ENCODE measurements around the gene TNFAIP8.

TNFAIP8 gene

DNA sequence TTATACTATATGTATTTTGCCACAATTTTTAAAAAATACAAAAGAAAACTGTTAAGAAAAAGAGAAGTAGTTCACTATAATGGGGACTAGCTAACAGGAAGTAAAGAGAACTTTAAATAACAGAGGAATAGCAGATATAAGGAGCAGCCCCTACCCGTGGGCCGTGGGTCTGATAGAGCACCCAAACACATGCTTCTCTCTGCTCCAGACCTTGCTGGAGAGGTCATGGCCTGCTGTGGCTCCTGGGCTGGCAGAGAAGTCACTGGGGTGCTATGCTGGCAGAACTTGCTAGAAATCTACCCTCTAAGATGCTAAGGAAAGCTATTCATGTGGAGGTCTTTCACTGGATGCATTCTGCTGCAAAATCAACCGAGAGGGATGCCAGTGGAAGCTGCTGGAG is 10.0 kb upstream of the TNFAIP8 start:
- in situ Hi-C loops (cut with MboI; ENCODE audit: low sequenced_read_pairs), result no loop called here

DNA sequence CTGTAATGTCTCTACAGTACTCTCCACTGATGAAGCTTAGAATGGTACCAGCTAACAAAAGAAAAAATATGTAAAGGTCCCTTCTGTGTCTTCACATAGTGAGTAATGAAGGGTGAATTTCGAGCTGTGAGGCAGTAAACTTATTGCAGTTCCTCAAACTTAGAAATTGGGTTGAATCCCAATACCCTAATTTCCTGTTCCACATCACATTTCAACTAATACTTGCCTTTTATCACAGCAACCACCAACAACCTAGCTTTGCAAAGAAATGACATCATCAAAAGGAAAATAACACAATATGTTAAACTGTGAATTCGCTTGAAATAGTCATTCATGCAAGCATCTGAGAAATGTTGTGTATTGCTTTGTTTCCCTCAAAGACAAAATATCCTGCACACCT is 9.4 kb upstream of the TNFAIP8 start:
- in situ Hi-C loops (cut with MboI; ENCODE audit: low sequenced_read_pairs), result no loop called here

DNA sequence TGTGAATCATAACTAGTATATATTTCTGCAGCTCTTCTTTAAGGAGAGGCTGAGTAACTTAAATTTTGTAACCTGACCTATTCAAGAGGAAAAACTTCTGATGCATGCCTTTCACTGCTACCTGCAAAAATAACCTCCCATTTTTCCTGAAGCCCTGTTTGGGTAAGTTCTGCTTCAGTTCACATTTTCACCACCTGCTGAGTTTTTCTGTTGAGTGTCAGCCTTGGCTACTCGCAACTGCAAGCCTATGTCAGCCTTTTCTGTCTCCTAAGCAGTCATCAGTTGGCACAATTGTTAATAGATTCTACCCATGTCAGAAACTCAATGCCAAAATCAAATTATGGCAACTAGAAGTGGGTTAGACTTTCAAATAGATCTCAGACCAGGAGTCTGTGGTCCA is 8.2 kb upstream of the TNFAIP8 start:
- in situ Hi-C loops (cut with MboI; ENCODE audit: low sequenced_read_pairs), result no loop called here

DNA sequence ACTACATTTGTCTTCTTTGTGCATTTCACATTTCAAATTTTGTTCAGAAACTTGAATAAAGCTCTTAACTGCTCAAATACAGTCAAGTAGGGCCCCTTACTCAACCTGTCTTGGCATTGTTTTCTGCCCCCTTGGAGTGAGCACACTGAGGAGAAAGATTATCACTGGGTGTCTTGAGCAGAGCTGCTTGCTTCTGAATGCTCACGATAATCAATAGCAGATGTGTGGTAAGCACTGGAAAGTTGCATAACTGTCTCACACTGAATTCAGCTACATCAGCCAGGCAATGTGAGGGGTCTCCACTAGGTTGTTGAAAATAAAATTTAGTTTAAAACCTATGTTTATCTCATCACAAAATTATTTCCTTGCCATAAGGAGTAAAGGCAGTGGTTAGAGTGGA is 7.8 kb upstream of the TNFAIP8 start:
- in situ Hi-C loops (cut with MboI; ENCODE audit: low sequenced_read_pairs), result no loop called here

DNA sequence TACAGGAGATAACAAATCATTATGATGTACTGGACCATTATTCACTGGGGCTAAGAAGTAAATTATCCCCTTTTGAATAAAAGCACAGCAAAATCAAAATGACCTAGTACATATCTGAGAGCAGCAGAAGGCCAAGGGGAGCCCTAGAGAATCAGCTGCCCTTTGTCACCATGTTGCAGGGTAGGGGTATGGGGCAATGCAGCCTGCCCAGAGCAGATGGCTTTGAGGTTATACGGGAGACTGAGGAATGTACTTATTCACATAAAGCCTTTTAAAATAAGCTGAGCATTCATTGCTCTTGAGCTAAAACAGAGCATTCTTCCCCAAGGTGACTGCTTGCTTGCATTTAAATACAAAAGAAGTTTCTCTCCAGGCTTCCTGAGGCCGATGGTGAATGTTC is 2.6 kb upstream of the TNFAIP8 start:
- in situ Hi-C loops (cut with MboI; ENCODE audit: low sequenced_read_pairs), result no loop called here

DNA sequence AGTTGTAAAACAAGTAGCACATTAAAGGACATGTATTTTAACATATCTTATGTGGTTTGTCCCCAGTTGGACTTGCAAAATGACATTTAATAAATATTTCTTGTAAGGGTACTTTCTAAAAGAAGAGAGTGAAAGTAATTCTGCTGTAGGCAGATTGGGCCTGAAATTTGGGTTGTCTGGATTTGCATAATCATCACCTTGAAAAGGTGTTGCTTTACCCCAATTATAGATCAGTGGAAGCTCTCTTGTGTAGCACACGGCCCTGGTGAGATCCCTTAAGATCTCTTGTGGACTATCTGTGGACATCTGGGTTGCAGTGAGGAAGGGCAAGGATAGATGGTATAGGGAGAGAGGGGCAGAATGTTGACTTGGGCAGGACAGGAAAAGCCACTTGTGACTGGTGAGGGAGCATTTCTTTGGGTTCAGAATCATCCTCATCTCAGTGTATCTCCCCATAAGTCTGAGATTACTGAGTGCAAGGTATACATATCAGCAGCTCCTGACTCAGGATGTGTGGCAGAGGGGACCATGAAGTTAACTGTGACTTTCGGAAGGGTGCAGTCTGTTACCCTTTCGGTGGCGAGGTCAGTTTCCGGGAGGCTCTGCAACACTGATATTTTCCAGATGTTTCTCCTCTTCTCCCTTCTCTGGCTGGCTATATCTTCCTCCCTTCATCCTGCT is 2.0 kb upstream of the TNFAIP8 start:
- in situ Hi-C loops (cut with MboI; ENCODE audit: low sequenced_read_pairs), result no loop called here

DNA sequence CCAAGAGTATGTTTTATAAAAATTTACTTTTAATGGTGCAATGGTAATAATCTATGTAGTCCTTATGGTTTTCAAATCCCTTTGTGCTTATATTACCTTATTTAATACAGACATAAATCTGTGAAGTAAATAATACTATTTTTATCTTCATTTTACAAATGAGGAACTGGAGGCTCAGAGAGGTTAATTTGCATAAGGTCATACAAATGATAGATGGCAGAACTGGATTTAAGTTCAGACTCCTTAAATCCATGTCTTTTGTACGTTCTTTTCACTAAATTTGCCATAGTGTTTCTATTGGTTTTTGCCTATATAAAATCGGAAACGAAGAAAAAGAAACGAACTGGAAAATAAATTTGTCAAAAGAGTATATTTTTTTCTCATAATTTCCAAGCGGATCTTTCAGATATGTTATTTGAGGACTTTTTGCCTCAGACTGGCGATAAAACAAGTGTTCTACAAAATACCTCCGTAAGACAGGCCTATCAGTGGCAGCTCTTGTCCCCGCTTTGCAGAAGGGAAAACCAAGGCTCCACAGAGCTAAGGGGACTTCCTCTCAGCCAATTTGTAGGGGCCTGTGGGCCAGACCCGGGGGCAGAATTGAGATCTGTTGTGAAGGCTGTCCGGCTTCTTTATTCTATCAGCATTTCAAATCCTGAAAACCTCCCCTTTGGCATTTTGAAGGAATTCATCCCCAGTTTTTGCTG is 1.1 kb upstream of the TNFAIP8 start:
- in situ Hi-C loops (cut with MboI; ENCODE audit: low sequenced_read_pairs), result no loop called here

DNA sequence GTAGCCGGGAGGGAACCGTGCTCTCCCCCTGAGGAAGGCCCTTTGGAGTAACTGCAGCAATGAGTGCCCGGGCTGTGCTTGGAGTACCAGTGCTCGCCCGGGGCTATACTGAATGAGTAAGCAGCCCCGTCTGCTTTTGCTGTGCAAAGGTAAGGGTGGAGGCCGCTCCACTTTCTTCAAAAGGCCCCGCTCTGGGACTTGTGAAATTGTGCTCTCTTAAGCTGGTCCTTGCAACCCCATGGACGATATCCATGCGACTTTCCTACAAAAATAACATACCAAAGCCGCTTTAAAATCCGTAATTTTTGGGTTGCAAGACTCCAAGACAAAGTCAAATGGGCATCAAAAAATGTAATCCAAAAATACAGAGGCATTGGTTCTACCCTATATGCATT is 578 bp upstream of the TNFAIP8 start:
- in situ Hi-C loops (cut with MboI; ENCODE audit: low sequenced_read_pairs), result no loop called here

DNA sequence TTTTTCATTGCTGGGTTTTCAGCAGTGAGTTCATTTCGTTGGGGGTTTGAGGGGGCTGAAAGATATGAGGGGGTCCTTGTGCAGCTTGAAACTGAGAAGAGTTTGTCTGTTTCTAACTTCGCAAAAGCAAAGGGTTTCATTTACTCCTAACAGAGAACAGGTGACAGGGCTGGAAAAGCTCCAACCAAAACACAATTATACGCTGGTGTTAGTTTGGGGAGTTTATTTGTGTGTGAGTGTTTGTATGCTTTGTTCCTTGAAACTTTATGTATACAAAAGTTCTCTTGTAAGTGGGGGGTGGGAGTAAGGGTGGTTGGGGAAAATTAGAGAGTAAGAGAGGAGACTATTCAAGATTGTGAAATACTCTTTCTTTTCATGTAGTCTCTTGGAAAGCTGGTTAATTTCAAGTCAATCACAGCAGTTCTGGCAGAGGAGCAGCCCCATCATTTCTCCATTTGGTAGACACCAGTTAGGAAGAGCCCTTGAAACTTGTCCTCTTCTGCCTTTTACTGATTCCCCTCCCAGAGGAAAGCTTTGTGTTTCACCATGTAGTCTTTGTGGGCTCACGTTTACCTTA is 881 bp downstream of the TNFAIP8 start:
- in situ Hi-C loops (cut with MboI; ENCODE audit: low sequenced_read_pairs), result no loop called here

DNA sequence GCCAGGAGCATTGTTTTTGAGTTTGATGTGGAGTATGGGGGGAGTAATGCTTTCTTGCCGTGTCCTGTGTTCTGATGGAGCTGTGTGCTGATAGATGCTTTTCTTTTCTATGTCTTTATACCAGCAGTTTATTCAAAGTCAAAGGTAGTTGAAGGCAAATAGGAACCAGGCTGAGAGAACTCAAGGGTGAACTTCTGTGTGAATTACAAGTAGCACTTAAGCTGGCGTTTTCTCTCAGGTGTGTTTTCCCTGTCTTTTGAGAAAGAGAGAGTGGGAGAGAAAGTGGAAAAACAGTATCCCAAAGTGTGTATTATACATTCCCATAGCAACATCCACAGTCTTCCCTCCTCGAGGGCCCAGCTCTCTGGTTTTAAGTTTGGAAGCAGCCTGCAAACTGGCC is 1.5 kb downstream of the TNFAIP8 start:
- in situ Hi-C loops (cut with MboI; ENCODE audit: low sequenced_read_pairs), result no loop called here

DNA sequence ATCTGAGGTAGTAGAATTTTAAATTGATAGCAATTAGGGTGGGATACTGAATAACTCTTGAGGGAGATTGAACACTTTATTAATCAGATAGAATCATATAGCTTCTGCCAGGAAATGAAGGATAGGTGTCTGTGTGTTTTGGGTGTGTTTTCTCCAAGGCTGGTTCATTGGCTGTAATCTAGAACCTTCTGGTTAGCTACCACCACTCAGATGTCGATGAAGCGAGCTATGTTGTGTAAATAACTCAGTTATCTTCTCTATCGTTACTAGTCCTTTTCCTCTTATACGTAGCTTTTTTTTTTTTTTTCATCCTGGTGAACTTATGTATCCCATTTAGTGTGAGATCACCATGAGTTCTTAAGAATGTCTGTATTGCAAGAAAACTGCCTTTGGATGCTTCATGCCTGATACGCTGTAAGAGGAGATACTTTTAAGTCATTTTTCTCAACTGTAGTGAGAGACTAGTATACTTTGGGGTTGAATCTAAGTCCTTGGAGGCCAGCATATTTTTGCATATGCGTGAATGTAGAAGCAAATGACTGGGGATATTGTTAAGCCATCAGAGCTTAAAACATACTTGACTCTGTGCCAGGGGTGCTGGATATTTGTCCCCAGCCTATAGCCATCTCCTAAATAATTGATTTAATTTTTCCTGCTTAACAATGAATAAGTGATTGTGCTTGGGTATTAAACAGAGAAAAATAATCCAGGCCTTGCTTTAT is 2.1 kb downstream of the TNFAIP8 start:
- in situ Hi-C loops (cut with MboI; ENCODE audit: low sequenced_read_pairs), result no loop called here

DNA sequence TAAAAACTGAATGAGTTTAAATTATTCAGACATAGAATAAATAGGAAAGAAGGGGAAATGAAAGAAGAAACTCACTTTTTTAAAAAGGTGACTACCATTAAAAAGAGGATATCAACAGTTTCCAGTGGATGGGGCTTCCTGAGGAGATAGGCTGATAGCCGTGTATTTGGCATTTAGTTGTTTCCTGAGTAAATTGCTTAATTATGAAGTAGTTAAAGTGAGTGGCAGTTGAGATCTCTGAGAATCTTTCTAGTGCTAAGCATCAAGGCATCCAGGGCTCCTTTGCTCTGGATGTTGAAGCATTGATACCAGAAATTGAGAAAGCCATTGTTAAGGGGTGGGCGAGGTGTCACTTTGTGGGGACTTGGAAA is 2.7 kb downstream of the TNFAIP8 start:
- in situ Hi-C loops (cut with MboI; ENCODE audit: low sequenced_read_pairs), result no loop called here

DNA sequence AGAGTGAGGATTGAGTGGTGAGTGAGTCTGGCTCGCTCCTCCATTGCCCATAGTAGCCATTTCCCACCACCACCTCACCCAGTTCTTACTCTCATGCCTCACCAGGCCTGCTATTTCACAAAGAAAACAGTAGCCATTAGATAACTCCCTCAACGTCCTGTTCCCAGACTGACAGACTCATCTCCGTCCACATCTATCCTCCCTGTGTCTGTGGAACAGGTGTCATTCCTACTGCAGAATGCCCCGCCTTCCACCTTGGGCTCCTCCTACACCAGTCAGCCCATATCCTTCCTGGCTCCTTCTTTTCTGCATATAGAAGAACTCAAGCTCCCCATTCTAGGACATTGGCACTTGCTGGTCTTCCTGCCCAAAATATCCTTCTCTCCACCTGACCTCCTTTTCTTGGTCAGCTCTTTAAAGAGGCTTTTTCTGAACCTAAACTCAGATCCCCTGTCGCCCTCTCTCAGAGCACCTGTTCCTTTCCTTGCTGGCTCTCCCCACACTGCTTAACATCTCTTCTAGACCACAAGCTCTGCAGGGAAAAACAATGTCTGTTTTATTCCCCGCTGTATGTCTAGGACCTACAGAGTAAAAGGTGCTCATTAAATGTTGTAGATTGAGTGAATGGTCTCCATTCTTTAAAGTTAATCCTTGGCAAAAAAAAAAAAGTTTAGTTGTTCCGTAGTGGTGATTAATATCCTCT is 3.2 kb downstream of the TNFAIP8 start:
- in situ Hi-C loops (cut with MboI; ENCODE audit: low sequenced_read_pairs), result no loop called here

DNA sequence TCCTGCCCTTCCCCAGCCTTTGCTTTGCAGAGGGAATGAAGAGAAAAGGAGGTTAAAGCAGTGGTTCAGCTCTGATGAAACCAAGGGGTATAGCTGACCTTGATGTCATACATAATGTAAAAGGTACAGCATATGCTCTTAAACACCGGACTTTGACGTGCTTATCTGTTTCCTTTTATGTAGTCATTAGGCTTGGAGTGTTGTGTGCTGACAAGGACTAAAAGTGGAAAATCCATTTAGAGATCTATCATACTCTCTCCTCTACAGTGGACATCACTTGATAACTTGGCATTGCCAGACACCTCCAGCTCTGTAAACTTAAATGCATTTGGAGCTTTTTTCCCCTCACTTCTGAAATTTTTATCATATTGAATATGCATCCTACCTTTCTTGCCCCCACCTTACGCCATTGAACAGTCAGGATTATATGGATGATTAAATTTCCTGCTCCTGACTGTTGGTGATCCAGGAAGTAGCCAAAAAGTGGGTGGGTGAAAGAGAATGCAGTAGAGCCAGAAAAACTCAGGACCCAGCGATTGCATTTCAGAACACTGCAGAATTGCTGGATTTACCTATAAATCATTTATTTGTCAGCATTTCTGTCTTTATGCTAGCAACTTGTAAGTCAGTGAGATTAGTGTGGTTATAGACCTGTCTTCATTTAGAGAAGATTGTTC is 4.1 kb downstream of the TNFAIP8 start:
- in situ Hi-C loops (cut with MboI; ENCODE audit: low sequenced_read_pairs), result no loop called here

DNA sequence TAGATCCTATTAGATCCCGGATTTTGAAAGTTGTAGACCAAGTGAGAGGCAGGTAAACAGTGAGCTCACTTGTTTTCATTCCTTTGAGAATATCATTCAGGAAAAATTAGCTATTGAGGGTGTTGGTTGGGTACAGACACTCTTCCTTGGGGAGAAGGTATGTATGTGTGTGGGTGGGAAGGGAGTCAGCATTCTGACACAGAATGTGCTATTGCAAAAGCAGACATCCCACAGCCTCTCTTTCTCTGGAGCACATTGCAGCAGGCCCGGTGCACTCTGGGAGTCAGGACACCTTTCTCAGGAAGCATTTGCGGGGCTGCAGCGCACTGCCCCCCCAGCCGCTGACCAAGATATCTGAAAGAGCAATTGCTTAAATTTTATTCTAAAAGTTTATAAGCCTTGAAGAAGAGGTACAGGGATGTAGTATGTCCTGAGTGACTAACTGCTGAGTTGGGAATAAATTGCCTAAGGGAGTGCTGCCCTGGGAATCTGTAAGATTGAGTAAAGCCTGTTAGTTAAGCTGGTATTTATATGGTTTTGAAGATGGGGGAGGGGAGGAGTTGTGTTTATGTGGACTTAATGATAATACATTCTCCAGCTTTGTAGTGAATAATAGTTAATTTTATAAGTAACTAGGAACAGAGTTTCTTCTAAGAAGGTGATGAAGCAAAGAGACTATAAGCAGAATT is 5.2 kb downstream of the TNFAIP8 start:
- in situ Hi-C loops (cut with MboI; ENCODE audit: low sequenced_read_pairs), result no loop called here

DNA sequence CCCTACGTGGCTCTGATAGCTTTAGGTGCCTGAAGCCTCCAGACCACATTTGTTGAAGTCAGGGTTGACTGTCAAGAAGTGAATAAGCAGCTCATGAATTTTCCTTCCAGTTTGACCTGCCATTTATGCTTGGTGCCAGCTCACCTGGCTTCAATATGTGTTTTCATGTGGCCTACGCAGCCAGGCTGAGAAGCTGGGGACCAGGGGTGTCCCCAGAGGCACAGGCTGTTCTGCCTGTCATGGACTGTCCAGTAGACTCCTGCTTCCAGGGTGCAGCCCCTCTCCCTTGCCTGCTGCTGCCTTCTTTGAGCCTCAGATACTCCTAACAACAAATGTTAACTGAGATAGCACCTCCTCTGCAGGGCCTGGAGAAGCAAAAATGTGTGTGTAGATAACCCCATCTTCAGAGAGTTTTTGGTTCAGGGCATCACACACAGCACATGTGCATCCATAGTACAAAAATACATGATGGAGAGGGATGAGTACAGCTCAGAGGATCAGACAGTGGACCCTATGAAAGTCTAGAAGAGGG is 5.8 kb downstream of the TNFAIP8 start:
- in situ Hi-C loops (cut with MboI; ENCODE audit: low sequenced_read_pairs), result no loop called here

DNA sequence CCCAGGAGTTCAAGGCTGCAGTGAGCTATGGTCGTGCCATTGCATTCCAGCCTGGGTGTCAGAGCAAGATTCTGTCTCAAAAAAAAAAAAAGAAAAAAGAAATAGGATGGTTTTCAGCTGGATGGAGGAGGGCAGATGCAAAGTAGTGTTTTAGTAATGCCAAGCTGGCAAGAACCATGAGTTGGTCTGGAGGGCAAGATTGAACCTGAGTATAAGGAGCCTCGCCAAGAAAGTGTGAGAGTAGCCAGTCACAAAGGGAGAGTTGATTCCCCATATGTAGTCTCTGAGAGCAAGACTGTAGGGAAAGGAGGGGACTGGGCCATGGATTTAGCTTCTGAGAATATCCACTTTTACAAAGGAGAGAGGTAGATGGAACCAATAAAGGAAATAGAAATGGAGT is 6.9 kb downstream of the TNFAIP8 start:
- in situ Hi-C loops (cut with MboI; ENCODE audit: low sequenced_read_pairs), result no loop called here

DNA sequence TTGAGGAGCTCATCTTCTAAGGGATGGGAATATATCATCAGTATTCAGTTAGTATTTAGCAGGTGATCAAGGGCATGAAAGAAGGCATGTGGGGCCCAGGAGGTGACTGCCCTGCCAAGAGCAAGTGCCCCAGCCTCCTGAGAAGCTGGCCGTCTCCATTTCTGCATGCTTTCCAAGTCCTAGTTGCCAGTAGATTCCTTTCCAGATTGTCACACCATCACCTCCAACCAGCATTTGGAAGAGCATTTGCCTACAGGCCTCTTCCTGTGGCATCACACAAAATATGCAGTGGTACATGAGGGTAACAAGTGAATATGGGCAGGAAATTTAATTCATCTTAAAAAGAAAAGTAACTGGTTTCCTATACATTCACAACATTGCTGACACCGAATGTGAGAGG is 7.5 kb downstream of the TNFAIP8 start:
- in situ Hi-C loops (cut with MboI; ENCODE audit: low sequenced_read_pairs), result no loop called here

DNA sequence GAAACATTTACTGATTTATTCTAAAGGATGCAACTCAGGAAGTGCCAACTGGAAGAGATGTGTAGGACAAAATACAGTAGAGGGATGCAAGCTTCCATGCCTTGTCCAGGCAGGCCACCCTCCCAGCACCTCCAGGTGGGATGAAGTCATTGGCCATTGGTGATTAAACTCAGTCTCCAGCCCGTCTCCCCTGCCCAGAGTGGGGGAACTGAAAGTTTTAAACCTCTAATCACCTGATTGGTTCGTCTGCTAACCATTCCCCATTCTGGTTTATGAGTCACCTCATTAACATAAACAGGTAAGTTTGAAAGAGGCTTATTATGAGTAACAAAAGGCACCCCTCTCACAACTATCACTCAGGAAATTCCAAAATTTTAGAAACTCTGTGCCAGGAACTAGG is 8.1 kb downstream of the TNFAIP8 start:
- in situ Hi-C loops (cut with MboI; ENCODE audit: low sequenced_read_pairs), result no loop called here

Measured in HL-60/S4 (cell line).